Astrocyte of the spinal cord (primary cell): Measurements from ENCODE around the gene CD14.

Experiments
- DNase-seq: peaks from one replicate; pipeline ENCODE4 v3.0.0; 2011; ENCODE audit warnings: low read depth, low spot score
- H3K4me3 ChIP-seq: 2 replicates; pipeline ENCODE4 v1.5.1; 2011; ENCODE audit warnings: low read depth, mild to moderate bottlenecking, low read length, moderate library complexity
- CTCF ChIP-seq: IDR thresholded peaks from 2 replicates; pipeline ENCODE4 v1.5.1; 2012; ENCODE audit warnings: low read depth, mild to moderate bottlenecking, low read length, inconsistent platforms
- in situ Hi-C: cut with HindIII; loops from 2 replicates; pipeline ENCODE4 v1.10.0; 2017; ENCODE audit warnings: low sequenced_read_pairs

Gene CD14

GRCh38 chr5:140590861-140591260 lies 42.1 kb downstream of the CD14 start:
- in situ Hi-C loops, result no loop called here
- TF ChIP-seq CTCF, result no peak
- no peak overlapping the region for H3K4me3 ChIP-seq
- DNase-seq, result no peak

GRCh38 chr5:140588311-140589070 lies 44.5 kb downstream of the CD14 start:
- H3K4me3 ChIP-seq, result no peak overlapping the region
- in situ Hi-C loops, result no loop called here
- DNase-seq, result no peak
- TF ChIP-seq CTCF, result no peak

DNA sequence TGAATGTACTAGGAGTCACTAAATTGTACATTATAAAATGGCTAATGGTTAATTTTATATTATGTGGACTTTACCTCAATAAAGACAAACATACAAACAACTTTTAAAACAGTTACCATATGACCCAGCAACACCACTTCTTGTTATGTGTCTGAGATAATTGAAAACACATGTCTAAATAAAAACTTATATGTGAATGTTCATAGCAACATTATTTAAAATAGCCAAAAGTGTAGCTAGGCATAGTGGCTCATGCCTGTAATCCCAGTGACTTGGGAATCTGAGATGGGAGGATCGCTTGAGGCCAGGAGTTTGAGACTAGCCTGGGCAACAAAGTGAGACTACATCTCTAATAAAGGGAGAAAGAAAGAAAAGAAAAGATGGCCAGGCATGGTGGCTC lies 45.5 kb downstream of the CD14 start:
- no peak overlapping the region for H3K4me3 ChIP-seq
- no peak for DNase-seq
- in situ Hi-C loops, result no loop called here
- no peak for TF ChIP-seq CTCF
